ENCODE results near the gene AGAP3. TPM values are rescaled to one million over a fixed set of nuclear protein-coding genes. Genes with fewer than 3 reads are reported as not detected.

Gene AGAP3
- total and polyA plus RNA-seq, 2 donors (not counting 1 experiment from before 2014, with no cell fraction given) = 32.9 to 34.2 TPM

- H2AFZ ChIP-seq (ENCODE audit: low read length) = no peak overlapping the region
- H3K79me2 ChIP-seq (ENCODE audit: control insufficient read depth, insufficient read depth, low read length) = no peaks in the 10 kb centered on the region
- no peak overlapping the region for H3K4me3 ChIP-seq (replicated peaks in 1 of 4; ENCODE audit: control extremely low read depth in 1 of 4, insufficient read depth in 1 of 4, low read depth in 3 of 4, low read length in 4 of 4)
- H4K20me1 ChIP-seq (ENCODE audit: control insufficient read depth, extremely low read depth, insufficient read depth, low read length) = no peaks in the 10 kb centered on the region
- DNase-seq (ENCODE audit: low read depth in 2 of 2) = peak; percentile 74 to 95
- no peak overlapping the region for H3K27ac ChIP-seq (ENCODE audit: insufficient read depth, low read length)
- TF ChIP-seq CTCF (conservative IDR thresholded peaks at IDR 0.05 in 1 of 2, IDR thresholded peaks at IDR 0.05 in 1 of 2; ENCODE audit: low read depth in 1 of 2, low read length in 2 of 2) (no peak), EZH2 (IDR thresholded peaks at IDR 0.05; ENCODE audit: low read length, missing control alignments) (no peak)
- no peak overlapping the region for H3K9ac ChIP-seq (ENCODE audit: insufficient read depth, low read length)
- H3K27me3 ChIP-seq (ENCODE audit: control insufficient read depth, insufficient read depth, low read length) = no peaks in the 10 kb centered on the region
- H3K36me3 ChIP-seq (ENCODE audit: control insufficient read depth, insufficient read depth, low read length) = peaks cover 2% of the 10 kb centered on the region
- H3K4me2 ChIP-seq (ENCODE audit: extremely low read depth, insufficient read depth, low read length) = no peak overlapping the region
- H3K4me1 ChIP-seq (ENCODE audit: control insufficient read depth, extremely low read depth, insufficient read depth, low read length) = peaks cover 8% of the 10 kb centered on the region
- H3K9me3 ChIP-seq (ENCODE audit: control insufficient read depth, insufficient read depth, low read depth, low read length) = no peaks in the 10 kb centered on the region
These were observed 39.4 kb upstream of the AGAP3 start for GRCh38 chr7:151046603-151047573.

- no peak within 1 kb of the TSS for H3K9ac ChIP-seq (ENCODE audit: insufficient read depth, low read length)
These were observed 38.1 kb upstream of the AGAP3 start, which contains the start of gene ASIC3 for GRCh38 chr7:151047976-151048815. TSS of gene ASIC3 (plus strand) at chr7:151048531. CDS start at chr7:151048886, 355 bp downstream.

More at GRCh38 chr7:151047976-151048815, 38.1 kb upstream of the AGAP3 start, which contains the start of gene ASIC3:
- Histone ChIP-seq H2AFZ (ENCODE audit: low read length) (no peak within 1 kb of the TSS), H3K27me3 (ENCODE audit: control insufficient read depth, insufficient read depth, low read length) (no peaks in the 10 kb centered on the region), H3K4me2 (ENCODE audit: extremely low read depth, insufficient read depth, low read length) (no peak within 1 kb of the TSS), H3K36me3 (ENCODE audit: control insufficient read depth, insufficient read depth, low read length) (peaks cover 2% of the 10 kb centered on the region), H3K4me1 (ENCODE audit: control insufficient read depth, extremely low read depth, insufficient read depth, low read length) (peaks cover 8% of the 10 kb centered on the region), H3K27ac (ENCODE audit: insufficient read depth, low read length) (no peak within 1 kb of the TSS), H4K20me1 (ENCODE audit: control insufficient read depth, extremely low read depth, insufficient read depth, low read length) (no peaks in the 10 kb centered on the region), H3K9me3 (ENCODE audit: control insufficient read depth, insufficient read depth, low read depth, low read length) (no peaks in the 10 kb centered on the region), H3K4me3 (replicated peaks in 1 of 4; ENCODE audit: control extremely low read depth in 1 of 4, insufficient read depth in 1 of 4, low read depth in 3 of 4, low read length in 4 of 4) (no peak within 1 kb of the TSS), H3K79me2 (ENCODE audit: control insufficient read depth, insufficient read depth, low read length) (no peaks in the 10 kb centered on the region)
- DNase-seq (ENCODE audit: low read depth in 2 of 2) = no peak
- TF ChIP-seq CTCF (conservative IDR thresholded peaks at IDR 0.05 in 1 of 2, IDR thresholded peaks at IDR 0.05 in 1 of 2; ENCODE audit: low read depth in 1 of 2, low read length in 2 of 2) = no peak
- no peak for TF ChIP-seq EZH2 (IDR thresholded peaks at IDR 0.05; ENCODE audit: low read length, missing control alignments)

Measured in fibroblast of lung (primary cell).